ENCODE results near the gene RIMS3.

GRCh38 chr1:40664167-40664537, 1.3 kb downstream of the RIMS3 start:
- TF ChIP-seq CTCF (conservative IDR thresholded peaks at IDR 0.05; ENCODE audit: low read length) (no peak), EZH2phosphoT487 (IDR thresholded peaks at IDR 0.05; ENCODE audit: borderline replicate concordance) (no peak)
